ENCODE measurements around the gene WDTC1.

GRCh38 chr1:27255136-27255535, 20.7 kb downstream of the WDTC1 start:
- TF ChIP-seq EP300 (IDR thresholded peaks at IDR 0.05) (no peak), CTCF (IDR thresholded peaks at IDR 0.05) (no peak)

All from esophagus muscularis mucosa (tissue), 3 donors.